Right ventricle myocardium inferior (tissue), 1 donor: ENCODE data around the gene LCNL1. TPM values are rescaled to one million over a fixed set of nuclear protein-coding genes. Genes with fewer than 3 reads are reported as not detected.
"Not testable (repeated sequence)": the region's sequence is repeated elsewhere in the genome, so short reads cannot be mapped to it uniquely, and the experiment has no call there.

Experiments
- ATAC-seq: fragments of 200-7000 bp; cut with Tn5 transposase; one replicate; pipeline ENCODE4 v1.9.1; 2020; ENCODE audit warnings: mild to moderate bottlenecking, moderate library complexity
- DNase-seq: peaks from one replicate; pipeline ENCODE4 v3.0.0; 2021; ENCODE audit errors: missing footprints
- intact Hi-C: fragments of 100-400 bp; cut with DNase I; formaldehyde crosslinking; loops from one replicate; pipeline ENCODE4 v1.11.0; 2022
- total RNA-seq: library from RNA; stranded (reverse); fragmentation: NEBNext Ultra II Directional; extraction: Animal tissue kit (Norgen Biotek cat#: 25700); gene quantifications from one replicate; pipeline ENCODE4 v1.2.1, GENCODE V29; 2021
- donor health status: DM: no; HTN: yes; CAD: no; lungs with severe emphysema.

Gene LCNL1
- total RNA-seq, 1 donor from 2014 or later, result 8.6 TPM

GRCh38 chr9:137027369-137028262 is 44.8 kb downstream of the LCNL1 start, which contains the start of gene ABCA2:
Gene ABCA2, minus strand, starts transcription at chr9:137028237. Its CDS starts 97 bp downstream, at chr9:137028140.
- intact Hi-C loops, result loop anchor here (5.0 kb wide), 1 partner anchor 185 kb away; the partner anchor contains the start of gene AJM1
- no peak for DNase-seq
- no peak for ATAC-seq

GRCh38 chr9:137028263-137029057 is 45.7 kb downstream of the LCNL1 start:
- intact Hi-C loops, result loop anchor here (5.0 kb wide), 1 partner anchor 186 kb away; the partner anchor contains the start of gene AJM1
- ATAC-seq, result peak; percentile 48
- DNase-seq, result peak; percentile 87

GRCh38 chr9:137029058-137029936 is 46.5 kb downstream of the LCNL1 start:
- peak; percentile 93 for DNase-seq
- peak; percentile 80 for ATAC-seq
- intact Hi-C loops, result loop anchor here (5.0 kb wide), 1 partner anchor 187 kb away; the partner anchor contains the start of gene AJM1

- no peak for ATAC-seq
- DNase-seq, result no peak
- intact Hi-C loops, result no loop called here
Observed at GRCh38 chr9:137030006-137030405, 47.2 kb downstream of the LCNL1 start.

GRCh38 chr9:137030538-137031527 is 48.0 kb downstream of the LCNL1 start:
- ATAC-seq (no peak), DNase-seq (no peak)
- intact Hi-C loops, result no loop called here

- intact Hi-C loops, result no loop called here
- ATAC-seq, result no peak
Observed at GRCh38 chr9:137031904-137032640, 49.3 kb downstream of the LCNL1 start, which contains the start of gene FUT7. Gene FUT7, minus strand, starts transcription at chr9:137032088. Its CDS starts 97 bp downstream, at chr9:137031991.

GRCh38 chr9:137032858-137033257 is 50.1 kb downstream of the LCNL1 start:
- intact Hi-C loops, result no loop called here
- ATAC-seq (peak; percentile 37), DNase-seq (peak; percentile 91)

More at GRCh38 chr9:137031904-137032640, 49.3 kb downstream of the LCNL1 start, which contains the start of gene FUT7:
- no peak for DNase-seq

GRCh38 chr9:137033481-137033880 is 50.7 kb downstream of the LCNL1 start:
- intact Hi-C loops, ATAC-seq, DNase-seq: not testable (repeated sequence)

GRCh38 chr9:137034039-137034708 is 51.4 kb downstream of the LCNL1 start:
- intact Hi-C loops, result loop anchor here (2.0 kb wide), 2 partner anchors 85 to 247 kb away; no protein-coding TSS in a partner anchor
- DNase-seq (no peak), ATAC-seq (no peak)

- peak; percentile 70 for ATAC-seq
- intact Hi-C loops, result loop anchor here (2.0 kb wide), 2 partner anchors 86 to 248 kb away; no protein-coding TSS in a partner anchor
- peak; percentile 93 for DNase-seq
Observed at GRCh38 chr9:137034709-137035506, 52.1 kb downstream of the LCNL1 start.

Other genes with a start within 250 kb of the LCNL1 start
- gene LCN10, start 240.1 kb upstream of the LCNL1 start, total RNA-seq, result 11.3 TPM
- gene LCN6, start 234.5 kb upstream of the LCNL1 start, total RNA-seq, result 22.2 TPM
- not detected for gene LCN8, start 224.8 kb upstream of the LCNL1 start, total RNA-seq
- gene LCN15, start 218.5 kb upstream of the LCNL1 start, total RNA-seq, result 0.46 TPM
- gene TMEM141, start 191.6 kb upstream of the LCNL1 start, total RNA-seq, result 75.9 TPM
- gene CCDC183, start 186.7 kb upstream of the LCNL1 start, total RNA-seq, result 1.6 TPM
- 69.5 TPM for gene RABL6, start 175.0 kb upstream of the LCNL1 start, total RNA-seq
- gene AJM1, start 140.5 kb upstream of the LCNL1 start, total RNA-seq, result 8.6 TPM
- 358 TPM for gene PHPT1, start 133.6 kb upstream of the LCNL1 start, total RNA-seq
- gene MAMDC4, start 130.6 kb upstream of the LCNL1 start, total RNA-seq, result 12.8 TPM
- gene EDF1, start 116.7 kb upstream of the LCNL1 start, total RNA-seq, result 358 TPM
- gene TRAF2, start 96.5 kb upstream of the LCNL1 start, total RNA-seq, result 12.6 TPM
- gene FBXW5, start 38.3 kb upstream of the LCNL1 start, total RNA-seq, result 143 TPM
- gene C8G, start 37.8 kb upstream of the LCNL1 start, total RNA-seq, result 1.3 TPM
- gene LCN12, start 30.7 kb upstream of the LCNL1 start, total RNA-seq, result 2.9 TPM
- 6,282 TPM for gene PTGDS, start 5.5 kb upstream of the LCNL1 start, total RNA-seq
- 26.9 TPM for gene PAXX, start 9.4 kb downstream of the LCNL1 start, total RNA-seq
- 1.1 TPM for gene CLIC3, start 13.6 kb downstream of the LCNL1 start, total RNA-seq
- 28.2 TPM for gene ABCA2, start 45.2 kb downstream of the LCNL1 start, total RNA-seq
- gene FUT7, start 49.1 kb downstream of the LCNL1 start, total RNA-seq, result 0.11 TPM
- 69.0 TPM for gene NPDC1, start 63.2 kb downstream of the LCNL1 start, total RNA-seq
- 2.7 TPM for gene ENTPD2, start 71.1 kb downstream of the LCNL1 start, total RNA-seq
- 0.22 TPM for gene SAPCD2, start 87.6 kb downstream of the LCNL1 start, total RNA-seq
- 13.6 TPM for gene UAP1L1, start 94.5 kb downstream of the LCNL1 start, total RNA-seq
- gene MAN1B1, start 104.0 kb downstream of the LCNL1 start, total RNA-seq, result 20.4 TPM
- 143 TPM for gene DPP7, start 131.7 kb downstream of the LCNL1 start, total RNA-seq
- not detected for gene GRIN1, start 156.2 kb downstream of the LCNL1 start, total RNA-seq
- not detected for gene LRRC26, start 187.1 kb downstream of the LCNL1 start, total RNA-seq
- not detected for gene TMEM210, start 189.1 kb downstream of the LCNL1 start, total RNA-seq
- 35.0 TPM for gene ANAPC2, start 205.6 kb downstream of the LCNL1 start, total RNA-seq
- 70.7 TPM for gene SSNA1, start 205.7 kb downstream of the LCNL1 start, total RNA-seq
- 27.9 TPM for gene TPRN, start 217.7 kb downstream of the LCNL1 start, total RNA-seq
- 44.6 TPM for gene TMEM203, start 222.7 kb downstream of the LCNL1 start, total RNA-seq
- 5.9 TPM for gene NDOR1, start 222.7 kb downstream of the LCNL1 start, total RNA-seq
- 26.0 TPM for gene RNF208, start 239.2 kb downstream of the LCNL1 start, total RNA-seq
- gene CYSRT1, start 242.2 kb downstream of the LCNL1 start, total RNA-seq, result not detected
- gene RNF224, start 244.5 kb downstream of the LCNL1 start, total RNA-seq, result not detected
- not detected for gene SLC34A3, start 247.9 kb downstream of the LCNL1 start, total RNA-seq